CD14-positive monocyte (primary cell): ENCODE results near the gene BRIP1. TPM values are rescaled to one million over a fixed set of nuclear protein-coding genes. Genes with fewer than 3 reads are reported as not detected.

Experiments
- DNase-seq, 3 donors: peaks; one replicate each; pipeline ENCODE4 v3.0.0-alpha.2; 2011 to 2022
- H2AFZ ChIP-seq: 2 replicates; pipeline ENCODE4 v1.6.0; 2012; ENCODE audit warnings: mild to moderate bottlenecking, low read depth, low read length, inconsistent platforms; ENCODE audit not compliant: insufficient read depth, poor library complexity, severe bottlenecking
- H3K27ac ChIP-seq, 2 donors: 1 replicate in 1 of 2; 2 replicates in 1 of 2; pipeline ENCODE4 v1.5.1; 2012 to 2013; ENCODE audit warnings: low read length in 2 of 2, control low read depth in 1 of 2, inconsistent platforms in 1 of 2, low read depth in 1 of 2, mild to moderate bottlenecking in 1 of 2
- H3K27me3 ChIP-seq, 2 donors: one replicate each; pipeline versions ENCODE4 v1.6.0 to v1.6.1; 2011 to 2013; ENCODE audit warnings: low read length in 2 of 2; ENCODE audit not compliant: control insufficient read depth in 2 of 2, insufficient read depth in 2 of 2
- H3K36me3 ChIP-seq, 2 donors: replicated peaks in 1 of 2; 1 replicate in 1 of 2; 2 replicates in 1 of 2; pipeline versions ENCODE4 v1.5.1 to v1.6.1; 2012 to 2013; ENCODE audit warnings: low read length in 2 of 2, control low read depth in 1 of 2, inconsistent platforms in 1 of 2, mild to moderate bottlenecking in 1 of 2; ENCODE audit not compliant: insufficient read depth in 2 of 2, control insufficient read depth in 1 of 2
- H3K4me1 ChIP-seq, 2 donors: 1 replicate in 1 of 2; 2 replicates in 1 of 2; pipeline versions ENCODE4 v1.5.1 to v1.6.1; 2012 to 2013; ENCODE audit warnings: low read length in 2 of 2, control low read depth in 1 of 2, inconsistent platforms in 1 of 2, mild to moderate bottlenecking in 1 of 2, moderate library complexity in 1 of 2; ENCODE audit not compliant: insufficient read depth in 2 of 2, control insufficient read depth in 1 of 2
- H3K4me2 ChIP-seq: replicated peaks from 2 replicates; pipeline ENCODE3; 2012; ENCODE audit warnings: low read length, moderate library complexity, mild to moderate bottlenecking; ENCODE audit not compliant: poor library complexity, severe bottlenecking; ENCODE audit errors: extremely low read depth
- H3K4me3 ChIP-seq, 3 experiments: fragments of 200-600 bp in 1 of 3; sonication (generic) in 1 of 3; replicated peaks in 1 of 3; 1 replicate in 2 of 3; 2 replicates in 1 of 3; pipeline ENCODE4 v1.5.1; 2011 to 2013; ENCODE audit warnings: low read length in 3 of 3, mild to moderate bottlenecking in 3 of 3, control low read depth in 2 of 3, low read depth in 2 of 3, inconsistent platforms in 1 of 3, moderate library complexity in 1 of 3
- H3K79me2 ChIP-seq: 2 replicates; pipeline ENCODE4 v1.6.0; 2012; ENCODE audit warnings: mild to moderate bottlenecking, control low read depth, inconsistent platforms, low read length, moderate library complexity; ENCODE audit not compliant: insufficient read depth
- H3K9ac ChIP-seq: 2 replicates; pipeline ENCODE4 v1.6.0; 2017; ENCODE audit warnings: low read length, mild to moderate bottlenecking; ENCODE audit not compliant: insufficient read depth, poor library complexity, severe bottlenecking
- H3K9me3 ChIP-seq, 2 donors: replicated peaks in 1 of 2; 1 replicate in 1 of 2; 2 replicates in 1 of 2; pipeline versions ENCODE4 v1.5.1 to v1.6.1; 2012 to 2013; ENCODE audit warnings: low read length in 2 of 2, control low read depth in 1 of 2; ENCODE audit not compliant: control insufficient read depth in 1 of 2, insufficient read depth in 1 of 2
- H4K20me1 ChIP-seq: 2 replicates; pipeline ENCODE4 v1.6.0; 2012; ENCODE audit warnings: mild to moderate bottlenecking, low read length, control low read depth, moderate library complexity; ENCODE audit not compliant: insufficient read depth
- H3K27ac Mint-ChIP-seq, 7 donors: one replicate each; pipeline ENCODE4 v1.8.0; 2020; ENCODE audit warnings: mild to moderate bottlenecking in 7 of 7, mixed read lengths in 7 of 7, moderate library complexity in 6 of 7, inconsistent platforms in 2 of 7
- H3K27me3 Mint-ChIP-seq, 3 donors: one replicate each; pipeline ENCODE4 v1.8.0; 2021 to 2022; ENCODE audit warnings: low read depth in 3 of 3, mild to moderate bottlenecking in 3 of 3, mixed read lengths in 3 of 3, moderate library complexity in 3 of 3, inconsistent platforms in 1 of 3
- H3K36me3 Mint-ChIP-seq, 2 donors: one replicate each; pipeline ENCODE4 v1.8.0; 2020; ENCODE audit warnings: mixed read lengths in 2 of 2, inconsistent platforms in 1 of 2, mild to moderate bottlenecking in 1 of 2
- H3K4me1 Mint-ChIP-seq: one replicate; pipeline ENCODE4 v1.8.0; 2020; ENCODE audit warnings: mild to moderate bottlenecking, mixed read lengths
- H3K4me3 Mint-ChIP-seq, 2 donors: one replicate each; pipeline ENCODE4 v1.8.0; 2020; ENCODE audit warnings: mild to moderate bottlenecking in 2 of 2, mixed read lengths in 2 of 2, moderate library complexity in 1 of 2
- H3K9me3 Mint-ChIP-seq, 7 donors: one replicate each; pipeline ENCODE4 v1.8.0; 2020 to 2022; ENCODE audit warnings: mixed read lengths in 7 of 7, mild to moderate bottlenecking in 6 of 7, moderate library complexity in 6 of 7, inconsistent platforms in 2 of 7
- WGBS: methylation state at CpG from one replicate; pipeline ENCODE4 v1.1.5; 2013; ENCODE audit warnings: missing lambda C conversion rate; ENCODE audit not compliant: insufficient coverage; 5-methylcytosine and 5-hydroxymethylcytosine counted together
- intact Hi-C, 2 donors: fragments of 100-400 bp; cut with micrococcal nuclease; formaldehyde crosslinking; loops; one replicate each; pipeline versions ENCODE4 v1.15.0 to v1.15.1; 2023
- polyA plus RNA-seq, 3 donors: library from polyadenylated mRNA; depleted of rRNA in 1 of 3; unstranded in 2 of 3; stranded (reverse) in 1 of 3; fragments of 300-500 nt in 2 of 3; fragments of >200 nt in 1 of 3; fragmentation: Illumina TruSeq in 2 of 3; gene quantifications; 1 replicate in 2 of 3; 2 replicates in 1 of 3; pipeline ENCODE4 v1.2.3, GENCODE V29; 2012 to 2021
- TF ChIP-seq, protein P1 (sequence below): fragments of 200-600 bp; IDR thresholded peaks from one replicate; pipeline ENCODE4 v1.8.0; 2022; ENCODE audit warnings: antibody characterized with exemption, mild to moderate bottlenecking

BRIP1 gene
- polyA plus RNA-seq, 3 donors = 0.11 to 0.12 TPM; not detected in 1

DNA sequence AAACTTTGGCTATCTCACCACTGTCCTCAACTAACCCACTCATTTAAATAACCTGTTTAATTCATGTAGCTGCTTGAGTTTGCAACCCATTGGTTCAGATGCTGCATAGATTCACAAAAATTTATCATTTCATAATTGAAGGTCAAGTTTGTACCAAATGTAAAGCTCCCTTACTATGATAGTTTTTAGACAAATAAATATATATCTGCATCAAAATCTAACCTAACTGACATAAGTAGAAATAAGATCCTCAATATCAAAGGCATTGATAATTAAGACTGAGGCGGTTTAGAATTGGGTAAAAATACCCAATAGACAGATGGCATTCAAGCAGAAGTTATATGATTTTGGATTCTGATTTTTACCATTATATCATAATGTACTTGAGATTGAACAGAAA lies 139.4 kb downstream of the BRIP1 start:
- no peak overlapping the region for H3K4me2 ChIP-seq
- peaks cover 0 to 19% of the 10 kb centered on the region in 2 donors for H3K36me3 ChIP-seq
- Mint-ChIP-seq H3K4me3 (no peak overlapping the region), H3K9me3 (peaks cover 3 to 23% (median 6%) of the 10 kb centered on the region in 7 donors), H3K36me3 (peaks cover 20 to 33% of the 10 kb centered on the region in 2 donors), H3K27me3 (no peaks in the 10 kb centered on the region), H3K4me1 (no peaks in the 10 kb centered on the region), H3K27ac (no peak overlapping the region)
- TF ChIP-seq, protein P1, sequence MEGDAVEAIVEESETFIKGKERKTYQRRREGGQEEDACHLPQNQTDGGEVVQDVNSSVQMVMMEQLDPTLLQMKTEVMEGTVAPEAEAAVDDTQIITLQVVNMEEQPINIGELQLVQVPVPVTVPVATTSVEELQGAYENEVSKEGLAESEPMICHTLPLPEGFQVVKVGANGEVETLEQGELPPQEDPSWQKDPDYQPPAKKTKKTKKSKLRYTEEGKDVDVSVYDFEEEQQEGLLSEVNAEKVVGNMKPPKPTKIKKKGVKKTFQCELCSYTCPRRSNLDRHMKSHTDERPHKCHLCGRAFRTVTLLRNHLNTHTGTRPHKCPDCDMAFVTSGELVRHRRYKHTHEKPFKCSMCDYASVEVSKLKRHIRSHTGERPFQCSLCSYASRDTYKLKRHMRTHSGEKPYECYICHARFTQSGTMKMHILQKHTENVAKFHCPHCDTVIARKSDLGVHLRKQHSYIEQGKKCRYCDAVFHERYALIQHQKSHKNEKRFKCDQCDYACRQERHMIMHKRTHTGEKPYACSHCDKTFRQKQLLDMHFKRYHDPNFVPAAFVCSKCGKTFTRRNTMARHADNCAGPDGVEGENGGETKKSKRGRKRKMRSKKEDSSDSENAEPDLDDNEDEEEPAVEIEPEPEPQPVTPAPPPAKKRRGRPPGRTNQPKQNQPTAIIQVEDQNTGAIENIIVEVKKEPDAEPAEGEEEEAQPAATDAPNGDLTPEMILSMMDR = no peak
- no peak overlapping the region for H3K27ac ChIP-seq
- no peaks in the 10 kb centered on the region for H3K79me2 ChIP-seq
- H3K27me3 ChIP-seq = no peaks in the 10 kb centered on the region
- DNase-seq = no peak
- H3K4me1 ChIP-seq = no peaks in the 10 kb centered on the region
- no peak overlapping the region for H2AFZ ChIP-seq
- intact Hi-C loops = no loop called here
- no peaks in the 10 kb centered on the region for H4K20me1 ChIP-seq
- no CpG with 5 or more reads among the region's 1 CpG for WGBS
- no peak overlapping the region for H3K4me3 ChIP-seq
- H3K9me3 ChIP-seq = peaks cover 0 to 8% of the 10 kb centered on the region in 2 donors
- no peak overlapping the region for H3K9ac ChIP-seq

DNA sequence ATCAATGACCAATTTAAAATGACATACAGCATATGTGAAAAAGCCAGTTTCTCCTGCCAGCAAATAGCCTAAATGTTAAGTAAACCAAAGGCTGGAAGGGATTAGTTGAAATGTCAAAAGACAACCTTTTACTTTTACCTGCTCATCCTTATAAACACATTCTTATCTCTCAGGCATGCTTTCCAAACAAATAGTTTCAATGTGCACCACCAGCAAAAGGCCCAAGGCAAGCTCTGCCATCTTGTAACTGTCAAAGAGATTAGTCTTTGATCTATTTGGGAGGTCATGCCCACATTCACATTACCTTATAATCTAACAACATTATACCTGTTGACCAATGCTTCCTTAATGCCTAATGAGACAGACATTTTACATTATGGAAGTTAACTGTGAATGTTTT lies 140.1 kb downstream of the BRIP1 start:
- H3K27ac ChIP-seq = no peak overlapping the region
- H3K9me3 Mint-ChIP-seq = peaks cover 3 to 23% (median 8%) of the 10 kb centered on the region in 7 donors
- peaks cover 0 to 19% of the 10 kb centered on the region in 2 donors for H3K36me3 ChIP-seq
- H3K27me3 ChIP-seq = no peaks in the 10 kb centered on the region
- no peaks in the 10 kb centered on the region for H3K4me1 Mint-ChIP-seq
- no peak overlapping the region for H3K4me3 Mint-ChIP-seq
- intact Hi-C loops = no loop called here
- no peaks in the 10 kb centered on the region for H4K20me1 ChIP-seq
- no peak overlapping the region for H2AFZ ChIP-seq
- no peak overlapping the region for H3K4me3 ChIP-seq
- no peak overlapping the region for H3K4me2 ChIP-seq
- peaks cover 15 to 27% of the 10 kb centered on the region in 2 donors for H3K36me3 Mint-ChIP-seq
- no peak overlapping the region for H3K27ac Mint-ChIP-seq
- TF ChIP-seq, protein P1 = no peak
- H3K9ac ChIP-seq = no peak overlapping the region
- no peaks in the 10 kb centered on the region for H3K27me3 Mint-ChIP-seq
- DNase-seq = no peak
- H3K79me2 ChIP-seq = no peaks in the 10 kb centered on the region
- H3K9me3 ChIP-seq = peaks cover 5 to 8% of the 10 kb centered on the region in 2 donors
- no peaks in the 10 kb centered on the region for H3K4me1 ChIP-seq
